DMS53 treated with DMSO at 0.1 percent for 48 hours (cell line): ENCODE results near the gene RFTN1.
A peak's percentile ranks its signal among the peaks of the same experiment; 100 is the strongest.

ENCODE experiments used
- DNase-seq: peaks from one replicate; lab custom pipeline; 2025; ENCODE audit not compliant: unreplicated experiment; lab: John Stamatoyannopoulos, UW

Gene RFTN1

DNA sequence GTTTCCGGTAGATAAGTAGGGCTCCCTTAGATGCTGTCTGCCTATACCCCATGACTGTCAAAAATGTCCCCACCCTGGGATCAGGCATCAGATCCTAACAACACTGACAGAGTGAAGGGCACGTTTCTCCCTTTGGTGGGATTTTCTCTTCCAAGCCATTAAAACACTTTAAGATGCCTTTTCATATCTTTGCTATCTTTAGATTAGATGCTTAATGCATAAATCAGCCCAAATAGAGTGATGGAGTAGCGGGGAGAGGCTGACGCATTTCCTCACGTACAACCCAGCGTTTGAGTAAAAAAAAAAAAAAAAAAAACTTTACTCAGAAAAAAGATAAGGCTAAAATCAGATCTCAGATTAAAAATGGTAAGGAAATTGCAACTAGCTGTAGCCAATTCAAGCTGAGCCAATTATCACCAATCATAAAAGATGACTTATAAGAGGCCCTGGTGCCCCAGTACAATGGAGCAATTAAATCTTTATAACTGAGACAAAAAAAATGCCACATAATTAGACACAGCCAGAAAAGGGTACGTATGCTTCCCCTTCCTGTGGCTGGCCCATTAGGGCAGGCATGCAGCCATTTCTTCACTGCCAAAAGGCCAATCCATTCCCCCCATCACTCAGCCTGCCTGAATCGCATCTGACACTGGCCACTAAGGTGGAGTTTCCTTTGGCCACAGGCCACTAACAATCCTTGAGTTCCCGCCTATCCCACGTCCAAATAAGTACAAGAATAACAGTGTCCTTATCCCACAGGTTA is 45.0 kb downstream of the RFTN1 start:
- DNase-seq = no peak

DNA sequence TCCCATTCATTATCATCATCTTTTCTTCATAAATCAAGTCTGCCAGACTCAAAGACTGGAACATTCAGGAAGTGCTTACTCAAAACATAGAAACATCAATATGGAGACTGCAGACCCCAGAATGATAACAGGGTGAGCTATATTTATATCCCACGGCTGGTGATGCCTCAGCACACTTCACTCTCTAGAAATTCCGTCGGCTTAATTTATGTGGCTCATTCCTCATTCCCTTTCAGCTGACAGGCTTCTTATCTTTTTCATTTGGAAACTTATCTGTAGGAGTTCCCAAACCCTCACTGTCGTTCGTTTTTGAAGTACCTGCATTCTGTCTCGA is 45.5 kb downstream of the RFTN1 start:
- no peak for DNase-seq

DNA sequence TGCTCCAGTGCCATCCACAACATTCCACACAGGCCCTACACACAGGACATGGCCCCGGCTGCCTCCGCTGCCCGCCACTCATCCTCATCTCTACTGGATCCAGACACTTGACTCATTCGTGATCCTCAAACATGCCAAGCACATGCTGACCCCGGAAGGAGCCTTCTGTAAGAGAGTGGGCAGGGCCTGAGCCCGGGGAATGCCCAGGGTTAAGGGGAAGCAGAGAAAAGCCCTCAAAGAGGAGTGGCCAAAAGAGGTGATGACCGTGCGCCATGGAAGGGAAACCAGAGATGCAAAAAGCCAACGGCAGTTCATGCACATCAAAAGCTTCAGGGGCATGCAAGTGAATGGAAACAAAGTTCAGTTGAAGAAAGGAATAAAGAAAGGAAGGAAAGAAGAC is 46.1 kb downstream of the RFTN1 start:
- no peak for DNase-seq

DNA sequence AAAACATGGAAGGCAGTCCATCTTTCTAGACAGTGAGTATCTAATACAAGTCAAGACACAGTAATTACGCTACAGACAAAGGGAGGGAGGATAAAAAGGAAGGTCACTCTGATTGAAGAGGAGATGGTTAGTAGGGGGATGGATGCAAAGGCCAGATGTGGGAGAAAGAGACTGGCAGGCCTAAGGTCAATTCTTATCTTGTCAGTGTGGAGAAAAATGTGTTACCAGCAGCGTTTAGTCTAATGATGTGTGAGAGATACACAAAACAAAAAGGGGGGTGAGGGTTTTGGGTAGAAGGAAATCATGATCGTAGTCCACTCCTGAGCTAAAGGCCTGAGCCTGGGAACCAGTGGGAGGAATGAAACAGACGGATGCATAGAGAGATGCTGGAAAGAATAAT is 46.7 kb downstream of the RFTN1 start:
- no peak for DNase-seq

DNA sequence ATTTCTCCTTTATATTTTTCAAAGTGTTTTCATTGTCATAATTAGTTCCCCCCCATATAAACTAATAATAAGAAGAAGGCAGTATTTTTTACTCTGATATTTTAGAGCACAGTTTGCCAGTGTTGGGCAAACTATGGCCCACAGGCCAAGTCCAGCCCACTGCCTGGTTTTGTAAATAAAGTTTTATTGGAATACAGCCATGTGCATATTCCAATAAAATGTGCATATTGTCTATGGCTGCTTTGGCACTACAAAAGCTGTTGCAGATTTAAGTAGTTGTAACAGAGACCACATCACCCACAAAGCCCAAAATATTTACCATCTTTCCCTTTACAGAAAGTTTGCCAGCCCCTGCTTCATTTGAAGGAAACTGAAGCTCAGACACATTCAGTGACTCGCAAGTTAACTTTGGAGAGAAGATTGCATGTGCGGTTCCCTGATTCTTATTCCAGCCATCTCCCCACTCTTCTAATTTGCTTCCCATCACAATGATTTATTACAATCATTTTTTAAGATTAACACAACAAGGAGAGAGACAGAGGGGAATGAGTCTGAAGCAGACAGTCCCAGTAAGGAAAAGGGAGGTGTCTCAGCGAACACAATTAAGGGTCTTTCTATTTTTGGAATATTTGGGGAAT is 48.9 kb downstream of the RFTN1 start:
- no peak for DNase-seq

DNA sequence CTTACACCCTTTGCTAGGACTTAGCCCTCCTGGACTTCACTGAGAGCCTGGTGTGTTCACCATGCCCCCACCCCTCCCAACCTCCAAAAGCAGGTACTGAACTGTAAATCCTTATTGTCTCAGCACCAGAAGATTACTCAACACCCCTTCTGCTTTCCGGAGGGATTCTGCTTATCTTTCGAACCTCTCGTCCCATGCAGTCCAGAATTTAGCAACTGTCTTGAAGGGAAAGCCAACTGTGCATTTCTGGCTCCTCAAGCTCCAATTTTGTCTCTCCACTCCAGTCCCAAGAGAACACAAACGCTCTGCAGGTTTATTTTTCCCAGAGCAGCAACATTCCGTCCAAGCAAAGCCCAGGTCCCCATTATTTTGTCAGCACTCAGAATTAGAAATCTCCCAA is 49.6 kb downstream of the RFTN1 start:
- DNase-seq = no peak

DNA sequence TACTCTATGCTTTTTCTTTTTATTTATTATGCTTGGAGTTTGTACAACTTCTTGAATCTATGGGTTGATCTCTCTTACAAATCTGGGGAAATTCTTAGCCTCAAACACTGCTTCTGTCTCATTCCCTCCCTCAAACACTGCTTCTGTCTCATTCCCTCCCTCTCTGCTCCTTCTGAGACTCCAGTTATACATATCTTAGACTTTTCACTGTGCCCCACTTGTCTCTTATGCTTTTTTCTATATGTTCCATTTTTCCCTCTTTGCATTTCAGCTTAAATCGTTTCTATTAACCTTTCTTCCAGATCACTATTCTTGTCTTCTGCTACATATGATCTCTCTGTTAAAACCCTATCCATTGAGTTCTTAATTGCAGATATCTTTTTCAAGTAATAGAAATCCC is 50.4 kb downstream of the RFTN1 start:
- no peak for DNase-seq

DNA sequence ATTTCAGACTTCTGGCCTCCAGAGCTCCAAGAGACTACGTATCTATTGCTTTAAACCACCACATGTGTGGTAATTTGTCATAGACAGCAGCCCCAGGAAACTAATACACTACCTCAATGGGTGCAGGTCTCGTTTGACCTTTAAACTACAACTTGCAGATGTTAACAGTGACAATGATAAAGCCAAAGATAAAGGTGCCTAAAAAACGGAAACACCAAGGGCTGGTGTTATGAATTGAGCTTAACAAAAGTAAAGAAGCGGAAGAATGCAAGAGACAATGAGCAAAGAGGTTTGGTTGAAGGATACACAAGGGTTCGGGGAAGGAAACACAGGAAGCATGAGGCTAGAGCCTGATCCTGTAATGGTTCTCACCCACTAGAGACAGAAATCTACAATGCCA is 50.8 kb downstream of the RFTN1 start:
- DNase-seq = no peak

DNA sequence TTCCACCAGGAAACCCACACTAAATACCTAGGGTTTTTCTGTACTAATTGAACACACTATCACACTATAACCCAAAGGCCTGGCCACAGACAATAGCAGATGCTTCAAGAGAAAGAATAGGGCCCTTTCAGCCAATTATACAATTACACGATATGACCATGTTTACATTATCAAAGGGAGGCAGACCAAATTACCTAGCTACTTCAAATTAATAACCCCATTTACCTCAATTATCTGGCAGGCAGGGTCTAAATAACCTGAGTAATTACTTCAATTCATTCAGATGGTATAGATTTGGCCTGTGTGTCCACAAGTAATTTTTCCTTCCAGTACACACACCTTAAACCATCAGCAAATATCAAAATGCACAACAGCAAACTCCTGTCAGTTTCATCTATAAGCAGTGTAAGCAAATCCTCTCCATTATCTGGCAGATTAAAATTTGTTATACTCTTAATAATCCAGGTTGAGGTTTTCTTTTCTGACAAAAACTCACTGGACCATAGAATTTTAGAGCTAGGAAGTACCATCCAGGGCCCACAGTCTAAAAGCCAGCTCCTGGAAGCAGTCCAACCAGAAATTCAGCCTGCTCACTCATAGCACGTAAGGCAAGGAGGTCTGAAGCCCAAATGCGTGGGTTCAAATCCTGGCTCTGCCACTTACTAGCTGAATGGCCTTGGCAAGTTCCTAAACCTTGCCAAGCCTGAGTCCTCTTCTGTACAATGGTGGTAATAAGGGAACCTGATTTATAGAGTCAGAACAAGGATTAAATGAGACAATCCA is 51.8 kb downstream of the RFTN1 start:
- no peak for DNase-seq

DNA sequence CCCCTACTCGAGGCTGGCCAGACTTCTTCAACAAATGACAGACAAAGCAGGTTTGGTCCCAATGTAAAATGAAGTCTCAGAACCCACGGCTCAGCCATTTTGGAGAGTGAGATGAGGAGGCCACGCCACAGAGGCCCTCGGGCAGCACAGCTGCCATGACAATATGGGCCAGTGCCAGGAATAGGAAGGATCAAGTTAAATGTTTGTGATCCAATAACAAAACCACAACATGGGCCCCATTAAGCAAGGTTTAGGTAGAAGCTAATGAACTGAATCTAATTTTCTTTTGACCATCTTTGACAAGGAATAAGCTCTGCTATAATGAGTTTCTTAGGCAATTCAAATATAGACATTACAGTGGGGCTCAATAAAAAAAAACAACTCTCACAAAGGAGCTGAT is 52.6 kb downstream of the RFTN1 start:
- DNase-seq = no peak

DNA sequence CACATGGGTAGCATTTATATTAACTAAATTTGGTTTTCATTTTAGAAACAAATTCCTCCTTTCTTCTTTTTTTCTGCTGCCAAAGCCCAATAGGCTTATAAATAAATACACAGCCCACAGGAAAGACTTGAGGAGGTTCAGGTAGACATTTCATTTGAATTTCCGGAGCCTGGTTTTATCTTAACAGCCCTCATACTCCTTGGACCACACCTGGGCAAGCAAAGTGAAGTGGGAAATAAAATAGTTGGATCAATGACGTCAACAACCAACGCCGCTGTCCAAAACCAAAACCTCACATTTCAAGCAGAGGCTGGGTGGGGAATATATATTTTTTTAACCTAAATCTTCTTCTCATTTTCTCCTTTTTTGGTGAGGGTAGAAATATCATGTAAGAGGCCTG is 53.2 kb downstream of the RFTN1 start:
- DNase-seq = no peak

DNA sequence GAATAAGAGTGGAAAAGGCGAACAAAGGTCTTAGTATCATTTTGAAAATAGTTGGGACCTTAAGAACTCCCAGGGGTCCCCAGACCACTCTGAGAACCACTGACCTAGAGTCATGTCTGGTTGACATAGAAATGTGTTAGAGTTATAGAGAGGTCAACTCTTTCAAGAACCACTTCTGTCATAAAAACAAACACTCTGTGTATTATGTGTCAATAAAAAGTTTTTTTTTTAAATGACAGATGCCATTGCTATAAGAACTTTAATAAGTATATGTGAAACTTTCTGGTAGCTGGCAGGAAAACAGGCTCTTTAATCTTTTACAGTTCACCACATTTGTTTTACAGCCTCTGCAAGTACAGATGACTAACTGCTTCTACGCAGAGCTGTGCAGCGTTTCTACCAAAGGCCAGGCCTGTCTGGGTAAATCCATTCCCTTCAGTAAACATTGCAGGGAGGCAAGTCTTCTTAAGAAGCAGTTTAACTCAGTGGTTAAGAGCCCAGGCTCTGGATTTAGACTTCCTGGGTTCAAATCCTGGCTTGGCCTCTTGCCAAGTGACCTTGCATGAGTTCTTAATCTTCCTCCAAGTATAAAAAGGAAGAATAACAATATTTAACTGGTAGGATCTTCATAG is 56.6 kb downstream of the RFTN1 start:
- DNase-seq = peak; percentile 11

DNA sequence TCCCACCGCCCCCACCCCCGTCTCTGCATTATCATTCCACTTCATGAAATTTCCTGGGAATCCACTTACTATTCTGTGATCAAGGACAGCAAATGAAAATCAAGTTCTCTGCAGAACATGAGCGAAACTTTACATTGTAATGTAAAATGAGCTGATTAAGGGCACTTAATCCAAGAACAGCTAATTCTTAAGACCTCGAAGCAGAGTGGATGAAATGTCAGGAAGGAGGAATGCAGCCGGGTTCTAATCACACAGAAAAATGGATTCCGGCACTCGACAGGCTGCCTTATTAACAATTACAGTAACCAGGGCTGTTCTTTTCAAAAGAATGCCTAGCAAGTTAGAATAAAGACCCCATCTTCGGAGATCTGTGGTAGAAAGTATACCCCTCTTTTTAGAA is 57.5 kb downstream of the RFTN1 start:
- DNase-seq = no peak

DNA sequence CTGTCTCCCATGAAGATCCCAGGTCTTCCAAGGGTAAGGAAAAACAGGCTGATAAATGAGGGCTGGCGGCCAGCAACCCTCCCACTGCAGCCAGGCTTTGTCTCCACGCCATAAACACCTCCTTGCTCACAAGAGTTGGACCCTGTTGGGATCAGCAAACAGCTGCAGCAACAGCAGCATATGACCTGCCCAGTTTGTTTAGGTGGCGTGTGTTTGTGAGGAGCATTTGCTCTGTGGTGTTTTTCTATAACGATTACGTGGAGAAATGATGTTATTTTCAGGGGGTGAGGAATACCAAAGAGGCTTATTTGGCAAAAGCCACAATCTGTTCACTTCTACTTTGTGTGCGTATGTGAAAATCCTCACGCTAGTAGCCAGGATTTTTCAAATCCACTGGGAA is 58.5 kb downstream of the RFTN1 start:
- DNase-seq = no peak

DNA sequence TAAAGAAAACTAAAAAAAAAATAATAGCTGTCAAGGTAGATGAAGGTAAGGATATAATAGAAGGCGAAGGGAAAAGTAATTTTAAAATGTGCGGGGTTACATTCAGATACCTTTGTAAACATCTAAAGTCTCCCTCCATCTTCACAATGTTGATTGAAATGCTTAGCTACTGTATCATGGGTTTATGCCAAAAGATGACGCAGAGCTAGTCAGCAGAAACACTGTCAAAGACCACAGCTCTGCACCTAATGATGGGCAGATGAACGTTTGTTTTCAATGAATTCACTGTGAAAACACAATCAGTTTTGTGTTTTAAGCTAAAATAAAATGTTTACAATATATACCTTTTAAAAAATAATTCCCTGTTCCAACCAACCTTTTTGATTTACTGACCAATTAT is 61.2 kb downstream of the RFTN1 start:
- no peak for DNase-seq

DNA sequence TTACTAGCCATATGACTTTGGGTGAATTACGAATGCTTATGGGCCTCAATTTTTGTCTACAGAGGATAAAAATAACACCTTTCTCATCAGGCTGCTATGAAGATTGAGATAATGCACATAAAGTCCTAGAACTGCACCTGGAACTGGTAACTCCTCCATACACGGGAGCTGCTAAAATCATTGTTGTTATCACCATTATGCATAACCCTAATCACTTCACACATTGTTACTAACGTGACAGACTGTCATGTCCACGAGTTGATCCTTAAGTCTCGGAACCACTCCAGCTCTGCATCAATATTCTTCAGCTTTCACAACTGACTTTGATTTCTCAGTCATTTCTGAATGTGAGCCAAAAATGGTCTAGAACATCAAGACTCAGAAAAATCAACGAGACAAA is 64.1 kb downstream of the RFTN1 start:
- no peak for DNase-seq

DNA sequence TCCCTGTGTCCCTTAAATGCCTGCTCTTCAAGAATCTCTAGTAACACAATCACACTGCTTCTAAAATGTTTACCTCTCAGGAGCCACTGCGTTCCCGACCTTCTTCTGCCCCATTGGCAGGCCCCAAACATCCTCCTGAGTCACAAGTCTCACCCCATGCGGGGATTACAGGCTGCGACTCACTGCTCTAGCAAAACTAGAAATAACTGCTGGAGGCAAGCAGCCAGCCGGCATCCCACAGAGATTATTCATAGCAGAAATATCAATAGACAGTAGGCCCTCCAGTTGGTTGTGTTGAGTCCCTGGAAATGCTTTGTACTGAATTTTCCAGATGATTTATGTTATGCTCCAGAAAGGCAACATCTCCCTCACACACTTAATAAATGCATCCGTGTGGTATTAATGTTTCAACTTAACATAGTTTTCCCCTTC is 64.8 kb downstream of the RFTN1 start:
- no peak for DNase-seq

DNA sequence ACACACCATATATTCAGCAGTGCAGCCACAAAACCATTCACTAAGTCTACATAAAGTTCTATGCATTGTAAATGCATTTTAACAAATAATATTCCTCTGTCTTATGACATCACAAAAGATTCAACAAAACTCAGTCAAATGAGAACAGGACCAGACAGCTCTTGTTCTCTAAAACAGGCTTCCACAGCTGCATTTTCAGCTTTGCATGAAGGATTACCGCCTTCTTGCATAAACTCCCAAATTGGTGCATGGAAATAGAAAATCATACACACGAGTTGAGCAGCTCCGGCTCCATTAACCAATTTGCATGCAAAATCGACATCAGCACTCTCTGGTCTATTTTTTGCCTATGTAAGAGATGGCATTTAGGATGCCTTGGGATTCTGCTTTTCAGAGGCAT is 66.4 kb downstream of the RFTN1 start:
- no peak for DNase-seq

DNA sequence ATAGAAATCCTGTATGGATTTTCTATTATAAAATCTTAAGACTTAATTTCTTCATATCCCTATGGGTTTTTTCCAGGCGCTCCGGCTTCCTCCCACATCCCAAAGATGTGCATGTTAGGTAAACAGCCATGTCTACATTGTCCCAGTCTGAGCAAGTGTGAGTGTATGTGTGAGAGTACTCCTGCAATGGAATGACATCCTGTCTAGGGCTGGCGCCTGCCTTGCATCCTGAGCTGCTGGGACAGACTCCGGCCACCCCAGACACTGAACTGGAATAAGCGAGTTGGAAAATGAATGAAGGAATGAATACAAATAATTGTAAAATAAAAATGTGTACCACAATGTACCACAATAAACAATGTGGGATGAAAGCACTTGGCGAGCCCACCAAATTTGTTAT is 69.2 kb downstream of the RFTN1 start:
- no peak for DNase-seq

DNA sequence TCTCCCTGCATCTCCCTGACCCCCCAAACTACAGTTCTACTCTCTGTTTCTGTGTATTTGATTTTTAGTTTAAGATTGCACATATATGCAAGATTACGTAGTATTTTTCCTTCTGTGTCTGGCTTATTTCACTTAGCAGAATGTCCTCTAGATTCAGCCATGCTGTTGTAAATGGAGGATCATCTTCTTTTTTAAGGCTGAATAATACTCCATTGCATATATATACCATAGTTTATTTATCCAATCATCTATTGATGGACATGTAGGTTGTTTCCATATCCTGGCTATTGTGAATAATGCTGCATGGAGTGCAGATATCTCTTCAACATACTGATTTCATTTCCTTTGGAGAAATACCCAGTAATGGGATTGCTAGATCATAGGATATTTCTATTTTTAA is 70.8 kb downstream of the RFTN1 start:
- no peak for DNase-seq

DNA sequence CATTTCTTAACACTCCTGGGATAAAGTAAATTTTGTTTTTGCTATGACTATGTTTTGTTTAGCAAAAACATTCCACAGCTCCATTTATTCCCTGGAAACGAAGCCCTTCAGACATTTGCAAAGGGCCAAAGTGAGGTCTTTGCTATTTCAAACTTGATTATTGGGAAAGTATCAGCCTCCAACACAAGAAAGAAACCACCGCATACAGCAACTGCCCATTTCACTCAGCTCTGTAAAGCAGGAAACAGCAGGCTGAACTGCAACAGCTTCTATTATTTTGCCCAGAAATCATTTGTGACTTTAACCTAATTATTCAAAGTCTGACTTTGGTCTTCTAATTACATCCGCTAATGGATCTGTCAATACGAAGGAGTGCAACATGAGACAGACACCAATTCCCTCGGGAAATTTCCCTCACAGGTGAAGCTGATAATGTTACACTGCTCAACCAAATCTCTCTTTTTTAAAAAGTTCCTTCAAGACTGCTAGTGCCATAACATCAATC is 72.1 kb downstream of the RFTN1 start:
- DNase-seq = no peak
